AG04450 (cell line): ENCODE measurements around the gene MAP7. TPM values are rescaled to one million over a fixed set of nuclear protein-coding genes. Genes with fewer than 3 reads are reported as not detected.

Experiments
- CTCF ChIA-PET: fragments of 300-600, 350-600 bp; formaldehyde crosslinking; extraction: SDS; loops from one replicate; lab custom pipeline; 2022; ENCODE audit warnings: antibody characterized with exemption, inconsistent platforms; lab: Charles Lee
- POLR2A ChIA-PET: fragments of 350-600 bp; formaldehyde crosslinking; extraction: SDS; loops from one replicate; lab custom pipeline; 2021; ENCODE audit warnings: antibody characterized with exemption, inconsistent platforms; lab: Yijun Ruan, JAX
- DNase-seq: peaks from one replicate; pipeline ENCODE4 v3.0.0-alpha.2; 2011; ENCODE audit warnings: low read depth, low spot score
- H3K27ac ChIP-seq: one replicate; pipeline ENCODE4 v1.5.1; 2012; ENCODE audit warnings: low read depth, low read length, control low read depth
- H3K27me3 ChIP-seq: one replicate; pipeline ENCODE4 v1.6.0; 2012; ENCODE audit warnings: low read length; ENCODE audit not compliant: control insufficient read depth, insufficient read depth
- H3K4me3 ChIP-seq: 2 replicates; pipeline ENCODE4 v1.5.1; 2011; ENCODE audit warnings: mild to moderate bottlenecking, low read depth, low read length, control low read depth
- H3K9me3 ChIP-seq: 2 replicates; pipeline ENCODE4 v1.5.1; 2012; ENCODE audit warnings: low read length; ENCODE audit not compliant: control insufficient read depth, insufficient read depth
- polyA plus RNA-seq: library from polyadenylated mRNA; depleted of rRNA; stranded (reverse); fragments of >200 nt; gene quantifications from 2 replicates; pipeline ENCODE4 v1.2.3, GENCODE V29; 2011; rRNA removed
- small RNA-seq: library from RNA; depleted of rRNA; stranded (forward); fragments of <200 nt; gene quantifications from one replicate; pipeline ENCODE3, GENCODE V24; 2012; ENCODE audit warnings: low read depth; ENCODE audit not compliant: insufficient read length
- TF ChIP-seq, protein P1 (sequence below): IDR thresholded peaks from 2 replicates; pipeline ENCODE4 v1.5.1; 2011; ENCODE audit warnings: low read depth, low read length, control low read depth, inconsistent platforms

The MAP7 gene
- polyA plus RNA-seq, 1 experiment: 0.30 TPM

DNA sequence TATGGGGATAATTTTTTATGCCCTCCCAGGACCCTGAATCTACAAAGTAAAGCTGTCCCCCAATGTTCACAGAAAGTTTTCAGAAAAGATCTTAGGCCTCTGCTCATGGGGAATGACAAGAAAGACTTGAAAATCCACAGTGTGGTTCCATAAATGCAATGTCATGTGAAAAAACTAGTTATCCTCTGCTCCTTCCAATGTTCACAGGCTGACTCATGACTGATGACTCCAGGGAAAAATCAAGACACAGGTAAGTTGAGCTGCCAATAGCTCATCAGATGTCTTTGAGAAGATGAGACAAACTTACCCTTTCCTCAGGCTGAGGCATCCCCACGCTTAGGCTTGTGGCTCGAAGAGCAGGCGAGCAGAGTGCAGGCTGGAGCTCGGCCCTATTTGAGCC lies 245.8 kb downstream of the MAP7 start:
- peaks cover 6% of the 10 kb centered on the region for H3K27me3 ChIP-seq
- H3K9me3 ChIP-seq: no peaks in the 10 kb centered on the region
- CTCF ChIA-PET: no interaction called here
- no peak for DNase-seq
- TF ChIP-seq, protein P1, sequence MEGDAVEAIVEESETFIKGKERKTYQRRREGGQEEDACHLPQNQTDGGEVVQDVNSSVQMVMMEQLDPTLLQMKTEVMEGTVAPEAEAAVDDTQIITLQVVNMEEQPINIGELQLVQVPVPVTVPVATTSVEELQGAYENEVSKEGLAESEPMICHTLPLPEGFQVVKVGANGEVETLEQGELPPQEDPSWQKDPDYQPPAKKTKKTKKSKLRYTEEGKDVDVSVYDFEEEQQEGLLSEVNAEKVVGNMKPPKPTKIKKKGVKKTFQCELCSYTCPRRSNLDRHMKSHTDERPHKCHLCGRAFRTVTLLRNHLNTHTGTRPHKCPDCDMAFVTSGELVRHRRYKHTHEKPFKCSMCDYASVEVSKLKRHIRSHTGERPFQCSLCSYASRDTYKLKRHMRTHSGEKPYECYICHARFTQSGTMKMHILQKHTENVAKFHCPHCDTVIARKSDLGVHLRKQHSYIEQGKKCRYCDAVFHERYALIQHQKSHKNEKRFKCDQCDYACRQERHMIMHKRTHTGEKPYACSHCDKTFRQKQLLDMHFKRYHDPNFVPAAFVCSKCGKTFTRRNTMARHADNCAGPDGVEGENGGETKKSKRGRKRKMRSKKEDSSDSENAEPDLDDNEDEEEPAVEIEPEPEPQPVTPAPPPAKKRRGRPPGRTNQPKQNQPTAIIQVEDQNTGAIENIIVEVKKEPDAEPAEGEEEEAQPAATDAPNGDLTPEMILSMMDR: no peak
- no peak overlapping the region for H3K27ac ChIP-seq
- POLR2A ChIA-PET: no interaction called here
- H3K4me3 ChIP-seq: no peak overlapping the region

DNA sequence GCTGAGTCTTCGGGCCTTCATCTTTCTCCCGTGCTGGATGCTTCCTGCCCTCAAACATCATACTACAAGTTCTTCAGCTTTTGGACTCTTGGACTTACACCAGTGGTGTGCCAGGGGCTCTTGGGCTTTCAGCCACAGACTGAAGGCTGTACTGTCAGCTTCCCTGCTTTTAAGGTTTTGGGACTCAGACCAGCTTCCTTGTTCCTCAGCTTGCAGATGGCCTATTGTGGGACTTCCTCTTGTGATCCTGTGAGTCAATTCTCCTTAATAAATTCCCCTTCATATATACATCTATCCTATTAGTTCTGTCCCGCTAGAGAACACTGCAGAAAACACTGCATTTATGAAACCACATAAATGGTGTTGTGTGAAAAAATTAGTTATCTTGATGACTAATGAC lies 246.7 kb downstream of the MAP7 start:
- no peak for DNase-seq
- Histone ChIP-seq H3K4me3 (no peak overlapping the region), H3K27ac (no peak overlapping the region), H3K9me3 (no peaks in the 10 kb centered on the region), H3K27me3 (peaks cover 5% of the 10 kb centered on the region)
- CTCF ChIA-PET: no interaction called here
- POLR2A ChIA-PET: no interaction called here
- TF ChIP-seq, protein P1: no peak

- CTCF ChIA-PET: no interaction called here
Measured at GRCh38 chr6:136294621-136295020, 255.6 kb downstream of the MAP7 start.

More at GRCh38 chr6:136294621-136295020, 255.6 kb downstream of the MAP7 start:
- TF ChIP-seq, protein P1: no peak
- POLR2A ChIA-PET: no interaction called here
- H3K27ac ChIP-seq: no peak overlapping the region
- no peaks in the 10 kb centered on the region for H3K27me3 ChIP-seq
- no peak for DNase-seq
- no peaks in the 10 kb centered on the region; the same call in 1 of the 2 replicates for H3K9me3 ChIP-seq
- no peak overlapping the region for H3K4me3 ChIP-seq

Small RNA genes within 50 kb of the gene (small RNA-seq; reads per million reads assigned to genes)
- not detected for gene AL023284.1
- gene NDUFS5P1: not detected

Other genes with a start within 250 kb of the MAP7 start
- 16.1 and 17.0 TPM in 2 replicates for gene MAP3K5, start 242.1 kb upstream of the MAP7 start, polyA plus RNA-seq